SK-N-SH (cell line): ENCODE data around the gene ASIC1. TPM values are rescaled to one million over a fixed set of nuclear protein-coding genes. Genes with fewer than 3 reads are reported as not detected.

Experiments
- CTCF ChIA-PET: fragments of 300-600, 350-600 bp; formaldehyde crosslinking; extraction: SDS; loops from one replicate; lab custom pipeline; 2021; lab: Yijun Ruan, JAX
- POLR2A ChIA-PET: fragments of 350-600 bp; sonication (Branson Sonifier 250); formaldehyde crosslinking; extraction: SDS; loops from one replicate; lab custom pipeline; 2020; ENCODE audit warnings: antibody characterized with exemption, inconsistent platforms; lab: Yijun Ruan, JAX
- DNase-seq: peaks from one replicate; pipeline ENCODE4 v3.0.0; 2012
- H2AFZ ChIP-seq: fragments of 200-600 bp; sonication (generic); 2 replicates; pipeline ENCODE4 v1.8.1; 2016; ENCODE audit warnings: antibody characterized with exemption, mild to moderate bottlenecking, low read depth
- H3F3A ChIP-seq: fragments of 200-600 bp; sonication (generic); replicated peaks from 2 replicates; pipeline ENCODE3; 2016; ENCODE audit warnings: antibody characterized with exemption, mild to moderate bottlenecking; ENCODE audit not compliant: insufficient read depth
- H3K27ac ChIP-seq, 2 experiments: fragments of 200-500 bp in 1 of 2; fragments of 200-600 bp in 1 of 2; sonication (Bioruptor generic) in 1 of 2; sonication (generic), shearing (Covaris generic) in 1 of 2; 2 replicates each; pipeline versions ENCODE4 v1.5.1 to v1.6.1; 2014 to 2016; ENCODE audit warnings: low read depth in 2 of 2, inconsistent platforms in 1 of 2, low read length in 1 of 2, mild to moderate bottlenecking in 1 of 2, mixed read lengths in 1 of 2
- H3K27me3 ChIP-seq: fragments of 200-600 bp; sonication (generic), shearing (Covaris generic); 2 replicates; pipeline ENCODE4 v1.6.1; 2016; ENCODE audit warnings: mixed run types; ENCODE audit not compliant: insufficient read depth
- H3K36me3 ChIP-seq, 2 experiments: fragments of 200-500 bp in 1 of 2; fragments of 200-600 bp in 1 of 2; sonication (Bioruptor generic) in 1 of 2; sonication (generic) in 1 of 2; replicated peaks in 1 of 2; 2 replicates each; pipeline versions ENCODE3 to v1.5.1; 2014 to 2016; ENCODE audit warnings: low read length in 1 of 2, mild to moderate bottlenecking in 1 of 2; ENCODE audit not compliant: insufficient read depth in 2 of 2, control insufficient read depth in 1 of 2
- H3K4me1 ChIP-seq, 2 experiments: fragments of 200-500 bp in 1 of 2; fragments of 200-600 bp in 1 of 2; sonication (Bioruptor generic) in 1 of 2; sonication (generic), shearing (Covaris generic) in 1 of 2; 2 replicates each; pipeline versions ENCODE4 v1.5.1 to v1.6.1; 2014 to 2016; ENCODE audit warnings: low read depth in 1 of 2, low read length in 1 of 2, mixed run types in 1 of 2; ENCODE audit not compliant: insufficient read depth in 2 of 2, control insufficient read depth in 1 of 2
- H3K4me2 ChIP-seq: fragments of 200-600 bp; sonication (generic), shearing (Covaris generic); 2 replicates; pipeline ENCODE4 v1.6.1; 2017; ENCODE audit warnings: mixed run types
- H3K4me3 ChIP-seq, 2 experiments: fragments of 200-500 bp in 1 of 2; fragments of 200-600 bp in 1 of 2; sonication (Bioruptor generic) in 1 of 2; sonication (generic), shearing (Covaris generic) in 1 of 2; 2 replicates each; pipeline versions ENCODE4 v1.5.1 to v1.8.1; 2014 to 2016; ENCODE audit warnings: low read depth in 2 of 2, inconsistent platforms in 1 of 2, low read length in 1 of 2, mild to moderate bottlenecking in 1 of 2, mixed read lengths in 1 of 2, moderate library complexity in 1 of 2
- H3K79me2 ChIP-seq: fragments of 200-600 bp; sonication (generic); 2 replicates; pipeline ENCODE4 v1.8.1; 2017; ENCODE audit warnings: mild to moderate bottlenecking; ENCODE audit not compliant: insufficient read depth
- H3K9ac ChIP-seq: fragments of 200-600 bp; sonication (generic); 2 replicates; pipeline ENCODE4 v1.6.1; 2017; ENCODE audit warnings: mixed run types
- H3K9me2 ChIP-seq: fragments of 200-600 bp; sonication (generic); 2 replicates; pipeline ENCODE4 v1.6.1; 2017; ENCODE audit warnings: mixed run types
- H3K9me3 ChIP-seq: fragments of 200-600 bp; sonication (generic); 2 replicates; pipeline ENCODE4 v1.6.1; 2017; ENCODE audit warnings: mixed run types, mild to moderate bottlenecking, moderate library complexity
- H4K20me1 ChIP-seq: fragments of 200-600 bp; sonication (generic); 2 replicates; pipeline ENCODE4 v1.6.1; 2017; ENCODE audit warnings: mild to moderate bottlenecking, mixed run types; ENCODE audit not compliant: insufficient read depth
- CTCF ChIP-seq: fragments of 200-600 bp; sonication (generic); IDR thresholded peaks from 2 replicates; pipeline ENCODE4 v1.6.1; 2017; ENCODE audit warnings: antibody characterized with exemption, mild to moderate bottlenecking, moderate library complexity
- FOSL2 ChIP-seq: IDR thresholded peaks from 2 replicates; pipeline ENCODE4 v1.4.0; 2012; ENCODE audit warnings: low read depth, mild to moderate bottlenecking, moderate library complexity, borderline replicate concordance
- FOXJ3 ChIP-seq: sonication (generic); formaldehyde crosslinking; IDR thresholded peaks from 2 replicates; pipeline ENCODE4 v1.5.1; 2020; ENCODE audit warnings: mild to moderate bottlenecking, missing genetic modification reagents
- FOXM1 ChIP-seq: IDR thresholded peaks from 2 replicates; pipeline ENCODE4 v1.4.0; 2012; ENCODE audit warnings: low read depth, mild to moderate bottlenecking
- GABPA ChIP-seq: IDR thresholded peaks from 2 replicates; pipeline ENCODE4 v1.4.0; 2012; ENCODE audit warnings: low read depth, mild to moderate bottlenecking
- JUND ChIP-seq: IDR thresholded peaks from 2 replicates; pipeline ENCODE4 v1.4.0; 2012
- RAD21 ChIP-seq: IDR thresholded peaks from 2 replicates; pipeline ENCODE4 v1.6.1; 2012; ENCODE audit warnings: mild to moderate bottlenecking, low read length
- RCOR1 ChIP-seq: fragments of 150-350 bp; IDR thresholded peaks from 2 replicates; pipeline ENCODE4 v1.6.1; 2017; ENCODE audit warnings: antibody characterized with exemption, low read length
- REST ChIP-seq: IDR thresholded peaks from 2 replicates; pipeline ENCODE4 v1.6.1; 2012; ENCODE audit warnings: mild to moderate bottlenecking, low read depth, low read length, moderate library complexity
- RFX5 ChIP-seq: IDR thresholded peaks from 2 replicates; pipeline ENCODE4 v1.6.1; 2012; ENCODE audit warnings: mild to moderate bottlenecking, improper control_type of control experiment, low read length
- TCF12 ChIP-seq: IDR thresholded peaks from 2 replicates; pipeline ENCODE4 v1.4.0; 2012
- TEAD4 ChIP-seq: IDR thresholded peaks from 2 replicates; pipeline ENCODE4 v1.4.0; 2012; ENCODE audit warnings: mild to moderate bottlenecking, borderline replicate concordance; ENCODE audit not compliant: insufficient read depth
- YY1 ChIP-seq: IDR thresholded peaks from 2 replicates; pipeline ENCODE4 v1.4.0; 2012; ENCODE audit warnings: low read depth, mild to moderate bottlenecking
- WGBS: methylation state at CpG from one replicate; pipeline ENCODE4 v1.1.6; 2017; ENCODE audit warnings: low lambda C conversion rate; 5-methylcytosine and 5-hydroxymethylcytosine counted together
- polyA plus RNA-seq, 3 experiments: library from polyadenylated mRNA; depleted of rRNA; stranded (reverse); fragments of >200 nt; gene quantifications; 2 replicates each; pipeline ENCODE4 v1.2.3, GENCODE V29; 2012
- TF ChIP-seq, protein P1 (sequence below): IDR thresholded peaks from 2 replicates; pipeline ENCODE4 v1.4.0; 2012; ENCODE audit warnings: low read depth, borderline replicate concordance
- TF ChIP-seq, protein P2 (sequence below): IDR thresholded peaks from 2 replicates; pipeline ENCODE4; 2012
- TF ChIP-seq, protein P3 (sequence below): IDR thresholded peaks from 2 replicates; pipeline ENCODE4 v1.4.0; 2012; ENCODE audit warnings: low read depth, borderline replicate concordance

The ASIC1 gene
- polyA plus RNA-seq, 1 of the 3 experiments (the other 2 are of a cell fraction) = 28.4 TPM

DNA sequence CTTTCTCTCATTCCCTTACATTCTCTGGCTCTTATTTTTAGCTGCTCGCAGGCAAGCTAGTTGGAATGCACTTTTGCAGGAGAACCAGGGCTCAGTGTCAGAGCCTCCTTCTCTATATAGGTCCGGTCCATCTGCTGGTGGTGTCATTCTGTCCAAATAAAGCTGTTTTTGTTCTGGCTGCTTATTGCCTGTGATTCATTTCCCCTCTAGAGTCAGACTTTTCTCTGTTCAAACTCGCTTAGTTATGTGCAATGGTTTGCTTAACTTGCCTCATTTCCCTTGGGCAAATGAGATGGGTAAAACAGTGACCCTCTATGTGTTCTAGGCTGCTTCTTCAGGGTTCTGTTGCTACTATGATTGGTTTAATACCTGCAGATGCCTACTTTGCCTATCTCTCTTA is 30.6 kb downstream of the ASIC1 start:
- CTCF ChIA-PET = interaction anchor here (0.6 to 5.1 kb wide), 22 partner anchors 9 to 391 kb away, joined by 3 to 74 read pairs (median 4); partner anchors contain the start of genes CERS5, COX14 and GPD1
- Histone ChIP-seq H3K36me3 (peaks cover 42 to 51% of the 10 kb centered on the region in 2 experiments), H3F3A (peaks cover 43% of the 10 kb centered on the region), H3K27me3 (no peaks in the 10 kb centered on the region), H2AFZ (no peak overlapping the region)
- TF ChIP-seq FOXM1 = no peak
- TF ChIP-seq TCF12 = peak; percentile 28; the same call in 1 of the 2 replicates
- peak; percentile 30; the same call in 1 of the 2 replicates for TF ChIP-seq FOSL2
- TF ChIP-seq, protein P1, sequence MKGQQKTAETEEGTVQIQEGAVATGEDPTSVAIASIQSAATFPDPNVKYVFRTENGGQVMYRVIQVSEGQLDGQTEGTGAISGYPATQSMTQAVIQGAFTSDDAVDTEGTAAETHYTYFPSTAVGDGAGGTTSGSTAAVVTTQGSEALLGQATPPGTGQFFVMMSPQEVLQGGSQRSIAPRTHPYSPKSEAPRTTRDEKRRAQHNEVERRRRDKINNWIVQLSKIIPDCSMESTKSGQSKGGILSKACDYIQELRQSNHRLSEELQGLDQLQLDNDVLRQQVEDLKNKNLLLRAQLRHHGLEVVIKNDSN = no peak
- TF ChIP-seq, all 33 proteins: peak for 2
- H3K4me2 ChIP-seq = peak overlapping the region; percentile 65
- 17% methylated on average over 3 of the region's 3 CpGs for WGBS
- H3K9me2 ChIP-seq = no peaks in the 10 kb centered on the region
- POLR2A ChIA-PET = interaction anchor here (0.7 to 2.7 kb wide), 2 partner anchors 24 to 190 kb away, joined by 3 to 19 read pairs; partner anchors contain the start of gene COX14
- H3K4me3 ChIP-seq = peak overlapping the region in 1 of 2 experiments; percentile 14; a peak in 1 of 4 replicates
- DNase-seq = no peak
- H3K4me1 ChIP-seq = peaks cover 18 to 22% of the 10 kb centered on the region in 2 experiments
- no peaks in the 10 kb centered on the region for H3K9me3 ChIP-seq
- peaks cover 38% of the 10 kb centered on the region for H3K79me2 ChIP-seq
- H4K20me1 ChIP-seq = peaks cover 22% of the 10 kb centered on the region
- peak overlapping the region; percentile 47; the same call in 1 of the 2 replicates for H3K9ac ChIP-seq
- peak overlapping the region in 1 of 2 experiments; percentile 71; a peak in 2 of 4 replicates for H3K27ac ChIP-seq

DNA sequence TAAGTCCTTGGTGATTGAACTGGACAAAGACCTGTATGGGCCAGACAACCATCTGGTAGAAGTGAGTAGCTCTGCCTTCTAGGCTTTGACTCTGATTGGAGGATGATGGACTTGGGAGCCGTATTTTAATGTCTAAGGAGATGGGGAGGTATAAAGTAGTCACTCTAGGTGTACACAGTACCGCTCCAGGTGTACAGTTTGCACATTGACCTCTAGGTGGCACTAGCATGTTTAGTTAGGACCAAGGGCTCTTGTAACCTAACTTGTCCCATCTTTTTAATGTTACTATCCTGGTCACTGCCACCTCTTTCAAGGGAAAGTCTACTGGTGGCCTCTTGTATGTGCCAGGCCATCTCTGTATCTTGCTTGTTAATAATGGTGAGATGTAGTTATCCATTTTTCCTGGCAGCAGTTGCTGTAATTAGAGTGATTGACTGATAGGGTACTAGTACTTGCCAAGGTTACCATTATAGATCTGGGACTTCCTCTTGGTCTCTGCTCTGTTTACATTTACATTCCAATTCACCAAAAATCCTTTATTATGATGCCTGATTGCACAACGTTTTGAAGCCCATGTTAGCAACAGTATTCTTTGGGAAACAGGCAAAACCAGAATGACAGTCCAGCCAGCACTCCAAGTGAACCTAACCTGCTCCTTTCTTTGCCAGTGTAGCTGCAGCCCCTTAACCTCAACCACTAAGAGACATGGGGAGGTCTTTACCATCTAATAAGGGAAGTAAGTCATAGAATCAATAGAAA is 31.4 kb downstream of the ASIC1 start:
- Histone ChIP-seq H3F3A (peaks cover 43% of the 10 kb centered on the region), H3K79me2 (peaks cover 31% of the 10 kb centered on the region), H2AFZ (no peak overlapping the region), H4K20me1 (peaks cover 22% of the 10 kb centered on the region), H3K9me3 (no peaks in the 10 kb centered on the region), H3K27me3 (no peaks in the 10 kb centered on the region), H3K36me3 (peaks cover 47 to 53% of the 10 kb centered on the region in 2 experiments), H3K4me1 (peaks cover 18 to 22% of the 10 kb centered on the region in 2 experiments), H3K9me2 (no peaks in the 10 kb centered on the region), H3K27ac (peak overlapping the region in 1 of 2 experiments; percentile 71; a peak in 2 of 4 replicates), H3K9ac (peak overlapping the region; percentile 47; the same call in 1 of the 2 replicates), H3K4me2 (peak overlapping the region; percentile 65), H3K4me3 (peak overlapping the region in 1 of 2 experiments; percentile 6; a peak in 1 of 4 replicates)
- CTCF ChIA-PET = interaction anchor here (0.6 to 5.1 kb wide), 26 partner anchors 9 to 392 kb away, joined by 3 to 74 read pairs (median 4); partner anchors contain the start of genes CERS5, COX14 and GPD1
- POLR2A ChIA-PET = interaction anchor here (1.2 kb wide), 1 partner anchor 23 kb away, joined by 3 read pairs; the partner anchor contains the start of gene COX14
- DNase-seq = peak; percentile 65
- 4% methylated on average over 3 of the region's 3 CpGs for WGBS
- TF ChIP-seq TEAD4 (no peak), RFX5 (no peak), RCOR1 (no peak), YY1 (no peak), FOXJ3 (CRISPR knock-in tag) (no peak), GABPA (no peak), RAD21 (peak; percentile 57), CTCF (peak; percentile 95), JUND (no peak), REST (no peak)
- TF ChIP-seq, protein P2, sequence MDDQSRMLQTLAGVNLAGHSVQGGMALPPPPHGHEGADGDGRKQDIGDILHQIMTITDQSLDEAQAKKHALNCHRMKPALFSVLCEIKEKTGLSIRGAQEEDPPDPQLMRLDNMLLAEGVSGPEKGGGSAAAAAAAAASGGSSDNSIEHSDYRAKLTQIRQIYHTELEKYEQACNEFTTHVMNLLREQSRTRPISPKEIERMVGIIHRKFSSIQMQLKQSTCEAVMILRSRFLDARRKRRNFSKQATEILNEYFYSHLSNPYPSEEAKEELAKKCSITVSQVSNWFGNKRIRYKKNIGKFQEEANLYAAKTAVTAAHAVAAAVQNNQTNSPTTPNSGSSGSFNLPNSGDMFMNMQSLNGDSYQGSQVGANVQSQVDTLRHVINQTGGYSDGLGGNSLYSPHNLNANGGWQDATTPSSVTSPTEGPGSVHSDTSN = no peak
- TF ChIP-seq, protein P3, sequence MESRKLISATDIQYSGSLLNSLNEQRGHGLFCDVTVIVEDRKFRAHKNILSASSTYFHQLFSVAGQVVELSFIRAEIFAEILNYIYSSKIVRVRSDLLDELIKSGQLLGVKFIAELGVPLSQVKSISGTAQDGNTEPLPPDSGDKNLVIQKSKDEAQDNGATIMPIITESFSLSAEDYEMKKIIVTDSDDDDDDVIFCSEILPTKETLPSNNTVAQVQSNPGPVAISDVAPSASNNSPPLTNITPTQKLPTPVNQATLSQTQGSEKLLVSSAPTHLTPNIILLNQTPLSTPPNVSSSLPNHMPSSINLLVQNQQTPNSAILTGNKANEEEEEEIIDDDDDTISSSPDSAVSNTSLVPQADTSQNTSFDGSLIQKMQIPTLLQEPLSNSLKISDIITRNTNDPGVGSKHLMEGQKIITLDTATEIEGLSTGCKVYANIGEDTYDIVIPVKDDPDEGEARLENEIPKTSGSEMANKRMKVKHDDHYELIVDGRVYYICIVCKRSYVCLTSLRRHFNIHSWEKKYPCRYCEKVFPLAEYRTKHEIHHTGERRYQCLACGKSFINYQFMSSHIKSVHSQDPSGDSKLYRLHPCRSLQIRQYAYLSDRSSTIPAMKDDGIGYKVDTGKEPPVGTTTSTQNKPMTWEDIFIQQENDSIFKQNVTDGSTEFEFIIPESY = no peak
